GM21360 (cell line): ENCODE data around the gene CCDC192.
"Not testable (repeated sequence)": the region's sequence is repeated elsewhere in the genome, so short reads cannot be mapped to it uniquely, and the experiment has no call there.

ENCODE experiments used
- ATAC-seq: cut with Tn5 transposase; IDR thresholded peaks from one replicate; pipeline ENCODE4 v1.9.1; 2021; ENCODE audit warnings: mild to moderate bottlenecking, moderate library complexity; ENCODE audit not compliant: unreplicated experiment

The CCDC192 gene

DNA sequence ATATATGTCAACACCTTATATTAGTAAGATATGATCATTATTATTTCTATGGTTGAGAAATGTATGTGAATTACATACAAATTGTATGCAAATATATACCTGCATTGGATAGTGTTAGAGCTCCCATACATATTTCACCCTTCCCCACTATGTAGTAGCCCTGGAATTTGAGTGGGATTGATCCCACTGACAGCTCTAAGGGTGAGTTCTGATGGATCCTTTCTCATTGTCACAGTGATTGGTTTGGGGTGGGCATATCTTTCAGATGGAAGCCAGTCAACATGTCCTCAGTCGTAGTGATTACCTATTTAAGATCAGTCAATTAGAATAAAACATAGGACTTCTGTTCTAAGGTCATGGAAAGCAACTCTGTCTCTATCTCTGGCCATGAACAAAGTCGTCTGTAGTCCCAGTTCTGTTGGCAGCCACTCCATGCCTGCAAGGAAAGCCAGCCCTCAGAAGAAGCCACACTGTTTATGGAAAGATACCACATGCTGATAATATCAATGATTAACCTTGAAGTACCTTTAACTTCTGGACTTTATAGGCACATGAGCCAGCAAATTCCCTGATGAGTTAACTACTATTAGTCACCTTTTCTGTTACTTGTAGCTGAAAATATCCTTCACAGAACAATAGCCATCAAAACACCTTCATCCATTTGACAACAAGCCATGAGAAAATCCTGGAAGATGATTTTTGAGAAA is 5.1 kb upstream of the CCDC192 start:
- no peak for ATAC-seq

DNA sequence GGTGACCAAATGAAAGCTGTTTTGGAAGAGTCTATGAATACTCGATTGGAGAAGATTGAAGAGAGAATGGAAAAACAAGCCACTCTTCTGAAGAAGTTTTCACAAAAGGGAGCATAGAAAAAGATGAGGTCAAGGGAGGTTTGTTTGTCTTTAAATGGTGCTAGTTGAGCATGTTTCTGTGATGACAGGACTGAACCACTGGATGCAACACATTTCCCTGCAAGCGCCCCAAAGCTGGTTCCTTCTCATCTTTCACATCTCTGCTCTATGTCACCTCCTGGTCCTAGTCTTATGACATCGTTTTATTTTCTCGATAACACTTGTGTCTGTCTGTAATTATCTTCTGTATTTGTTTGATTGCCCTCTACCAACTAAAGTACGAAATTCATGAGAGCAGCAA is 3.8 kb upstream of the CCDC192 start:
- no peak for ATAC-seq

DNA sequence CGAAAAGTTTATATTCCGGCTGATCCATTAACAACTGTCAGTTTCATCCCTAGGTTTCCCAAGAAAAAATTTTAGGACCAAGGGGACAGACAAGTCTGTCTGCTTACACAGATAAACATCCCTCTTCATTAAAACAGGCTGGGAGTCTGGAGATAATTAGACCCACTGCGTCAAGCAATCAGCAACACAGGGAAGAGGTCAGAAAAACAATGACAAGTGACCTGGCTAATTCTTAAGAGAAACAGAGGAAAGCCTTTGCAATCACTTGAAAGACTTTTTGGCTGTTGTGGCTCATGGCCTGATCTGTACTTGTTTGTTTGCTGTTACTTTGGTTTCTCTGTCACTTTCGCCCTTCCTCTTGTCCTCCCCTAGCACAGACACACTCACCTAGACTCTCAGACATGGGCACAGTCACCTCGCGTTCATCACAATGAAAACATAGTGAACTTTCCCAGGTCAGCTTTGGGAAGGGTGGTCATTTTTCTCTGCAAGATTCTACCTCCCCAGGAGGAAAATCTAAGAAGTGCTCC is 2.9 kb upstream of the CCDC192 start:
- no peak for ATAC-seq

DNA sequence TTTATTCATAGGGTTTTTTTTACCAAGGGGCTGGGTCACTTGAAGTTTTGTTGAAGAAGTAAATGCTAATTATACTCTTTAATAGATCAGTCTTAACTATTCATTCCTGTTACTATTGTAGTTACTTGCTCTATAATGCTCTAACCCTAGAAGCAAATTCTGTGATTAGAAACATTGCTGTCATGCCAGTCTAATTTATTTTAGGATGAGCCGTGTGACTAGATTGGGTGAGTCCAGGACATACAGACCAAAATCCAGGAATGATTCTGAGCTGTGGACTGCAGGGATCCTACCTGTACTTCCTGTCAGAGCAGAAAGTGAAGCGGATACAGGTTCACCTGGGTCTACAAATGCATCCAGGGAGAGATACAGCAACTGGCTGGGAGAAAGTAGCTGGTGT is 757 bp upstream of the CCDC192 start:
- no peak for ATAC-seq

DNA sequence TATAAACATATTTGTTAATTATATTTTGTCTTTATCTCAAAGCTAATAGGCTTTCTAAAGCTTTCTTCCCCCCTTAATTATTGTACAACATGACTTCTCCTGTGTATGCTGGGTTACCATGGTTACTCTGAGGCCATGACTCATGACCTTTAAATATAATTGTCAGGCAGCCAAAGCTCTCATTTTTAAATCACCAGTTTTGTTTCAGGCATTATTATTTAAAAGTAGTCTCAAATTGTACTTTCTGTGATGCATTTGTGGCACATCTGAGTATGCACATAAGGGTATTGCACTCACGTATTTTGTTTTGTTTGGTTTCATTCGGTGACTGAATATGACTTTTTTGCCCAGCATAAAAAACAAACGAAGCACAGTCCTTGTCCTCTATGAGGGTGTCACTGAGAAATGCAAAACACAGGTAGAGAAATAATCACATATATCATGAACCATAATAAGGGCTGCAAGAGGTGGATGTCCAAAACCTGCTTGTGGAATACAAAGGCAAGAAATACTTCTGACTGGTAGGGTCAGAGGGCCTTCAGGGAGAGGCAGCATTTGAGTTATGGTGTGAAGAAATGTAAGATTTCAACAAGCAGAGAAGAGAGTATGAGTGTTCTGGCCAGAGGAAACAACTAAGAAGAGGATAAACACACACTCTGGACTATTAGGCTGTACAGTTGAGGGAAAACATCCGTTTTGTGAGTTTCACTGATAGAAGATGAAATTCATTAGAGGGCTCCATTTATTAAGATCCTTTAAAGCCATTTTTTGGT is 2.1 kb downstream of the CCDC192 start:
- ATAC-seq = no peak

DNA sequence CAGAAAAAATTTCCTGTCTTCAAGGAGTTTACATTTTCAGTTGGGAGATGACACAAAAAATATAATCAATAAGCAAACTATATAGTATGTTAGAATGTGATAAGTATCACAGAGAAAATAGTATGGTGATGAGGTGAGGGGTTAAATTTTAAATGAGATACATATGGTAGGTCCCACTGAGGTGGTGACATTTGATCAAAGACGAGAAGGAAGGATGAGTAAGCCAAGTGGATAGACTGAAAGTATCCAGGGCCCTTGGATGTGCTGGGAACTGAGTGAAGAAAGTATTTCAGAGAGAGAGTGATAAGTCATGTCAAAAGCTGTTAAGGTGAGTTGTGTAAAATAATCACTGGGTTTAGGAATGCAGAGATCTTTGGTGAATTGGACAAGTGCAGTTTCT is 3.5 kb downstream of the CCDC192 start:
- no peak for ATAC-seq

DNA sequence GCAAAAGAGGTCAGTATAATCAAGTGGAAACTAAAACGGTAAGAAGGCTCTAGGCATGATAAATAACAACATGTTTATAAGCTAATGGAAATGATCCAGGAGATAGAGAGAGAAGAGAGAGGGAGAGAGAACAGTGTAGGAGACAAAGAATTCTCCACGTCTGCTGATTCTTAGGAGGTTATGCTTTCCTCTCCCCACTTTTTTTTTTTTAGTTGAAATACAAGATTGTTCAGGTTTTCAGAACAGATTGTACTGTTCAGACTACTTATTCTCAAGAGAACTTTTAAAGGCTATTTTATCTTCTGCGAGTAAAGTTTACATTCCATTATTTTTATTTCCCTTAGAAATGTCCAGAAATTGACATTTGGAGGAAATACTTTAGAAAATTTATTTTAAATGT is 4.0 kb downstream of the CCDC192 start:
- no peak for ATAC-seq

DNA sequence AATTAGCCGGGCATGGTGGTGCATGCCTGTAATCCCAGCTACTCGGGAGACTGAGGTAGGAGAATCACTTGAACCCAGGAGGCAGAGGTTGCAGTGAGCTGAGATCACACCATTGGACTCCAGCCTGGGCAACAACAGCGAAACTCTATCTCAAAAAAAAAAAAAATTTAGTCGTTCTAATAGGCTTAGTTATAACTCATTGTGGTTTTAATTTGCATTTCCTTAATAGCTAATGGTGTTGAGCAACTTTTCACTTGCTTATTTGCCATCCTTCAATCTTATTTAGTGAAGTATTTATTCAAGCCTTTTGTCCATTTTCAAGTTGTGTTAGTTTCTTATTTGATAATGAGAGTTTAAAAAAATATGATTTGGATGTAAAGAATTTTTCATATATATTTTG is 9.9 kb downstream of the CCDC192 start:
- not testable (repeated sequence) for ATAC-seq

DNA sequence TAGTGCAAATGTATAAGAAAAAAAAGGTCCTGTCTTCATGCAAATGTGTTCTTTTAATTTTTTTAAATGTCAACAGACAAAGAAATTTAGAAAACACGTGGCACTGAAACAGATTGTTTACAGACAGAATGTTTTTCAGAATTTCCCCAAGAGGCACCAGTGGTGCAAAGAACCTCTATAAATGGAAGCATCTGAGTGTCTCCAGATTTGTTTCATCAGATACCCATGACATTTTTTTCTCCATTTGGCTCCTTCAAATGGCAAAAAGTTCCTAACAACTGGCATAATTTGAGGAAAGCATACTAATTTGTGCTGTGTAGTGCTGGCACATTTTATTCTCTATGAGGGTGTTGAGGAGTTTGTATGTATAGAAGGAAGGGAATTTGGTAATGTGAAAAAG is 15.0 kb downstream of the CCDC192 start:
- no peak for ATAC-seq

DNA sequence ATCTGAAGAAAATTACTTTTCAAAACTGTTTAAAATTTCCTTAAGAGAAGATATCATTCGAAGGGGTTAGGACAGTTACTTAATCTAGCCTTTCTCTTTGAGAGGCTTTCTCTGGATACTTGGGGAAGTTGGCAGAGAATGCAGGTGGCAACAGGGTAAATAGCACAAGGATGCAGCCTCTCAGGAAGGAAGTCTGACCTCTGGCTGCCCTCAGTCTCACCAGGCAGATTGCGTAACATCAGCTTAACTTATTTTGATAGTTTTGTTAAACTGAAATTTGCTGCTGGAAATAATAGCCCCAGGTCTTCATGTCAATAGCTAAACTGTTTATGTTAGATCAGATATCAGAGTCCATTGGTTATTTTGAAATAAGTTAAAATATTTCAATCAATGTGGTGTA is 20.4 kb downstream of the CCDC192 start:
- no peak for ATAC-seq

DNA sequence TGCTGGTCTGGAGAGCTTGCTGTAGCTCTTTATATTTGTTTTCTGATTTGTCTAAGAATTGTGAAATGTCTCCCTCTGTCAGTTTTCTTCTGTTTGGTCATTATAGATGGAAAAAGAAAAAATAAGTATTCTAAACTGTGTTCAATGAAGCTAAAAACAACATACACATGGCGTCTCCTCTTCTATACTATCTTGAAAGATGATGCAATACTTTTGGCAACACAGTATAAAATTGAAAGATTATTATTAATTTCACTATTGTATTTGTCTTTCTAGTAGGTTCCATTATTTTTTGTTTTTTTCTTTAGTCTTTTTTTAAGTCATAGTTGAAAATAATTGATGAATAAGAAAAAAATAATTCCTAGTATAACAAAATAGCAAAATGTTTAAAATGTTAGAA is 22.5 kb downstream of the CCDC192 start:
- no peak for ATAC-seq

DNA sequence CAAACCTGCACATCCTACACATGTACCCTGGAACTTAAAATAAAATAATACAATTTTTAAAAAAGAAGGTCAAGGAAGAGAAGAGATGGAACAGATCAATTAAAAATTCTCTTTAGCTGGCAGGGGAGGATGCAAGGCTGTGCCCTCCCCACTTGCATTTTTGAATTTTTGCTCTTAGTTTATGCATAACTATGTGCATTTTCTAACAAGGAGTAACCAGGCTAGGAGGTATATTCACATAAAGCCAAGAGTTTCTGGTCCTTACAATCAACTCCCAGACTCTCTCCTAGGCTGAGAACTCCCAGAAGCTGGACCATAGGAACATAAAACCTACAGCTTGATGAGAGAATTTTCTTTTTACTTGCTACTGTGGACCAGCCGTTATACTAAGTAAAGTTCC is 29.8 kb downstream of the CCDC192 start:
- ATAC-seq = no peak

DNA sequence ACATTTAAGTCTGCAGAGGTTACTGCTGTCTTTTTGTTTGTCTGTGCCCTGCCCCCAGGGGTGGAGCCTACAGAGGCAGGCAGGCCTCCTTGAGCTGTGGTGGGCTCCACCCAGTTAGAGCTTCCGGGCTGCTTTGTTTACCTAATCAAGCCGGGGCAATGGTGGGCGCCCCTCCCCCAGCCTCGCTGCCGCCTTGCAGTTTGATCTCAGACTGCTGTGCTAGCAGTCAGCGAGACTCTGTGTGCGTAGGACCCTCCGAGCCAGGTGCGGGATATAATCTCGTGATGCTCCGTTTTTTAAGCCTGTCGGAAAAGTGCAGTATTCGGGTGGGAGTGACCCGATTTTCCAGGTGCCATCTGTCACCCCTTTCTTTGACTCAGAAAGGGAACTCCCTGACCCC is 36.2 kb downstream of the CCDC192 start:
- ATAC-seq = not testable (repeated sequence)

DNA sequence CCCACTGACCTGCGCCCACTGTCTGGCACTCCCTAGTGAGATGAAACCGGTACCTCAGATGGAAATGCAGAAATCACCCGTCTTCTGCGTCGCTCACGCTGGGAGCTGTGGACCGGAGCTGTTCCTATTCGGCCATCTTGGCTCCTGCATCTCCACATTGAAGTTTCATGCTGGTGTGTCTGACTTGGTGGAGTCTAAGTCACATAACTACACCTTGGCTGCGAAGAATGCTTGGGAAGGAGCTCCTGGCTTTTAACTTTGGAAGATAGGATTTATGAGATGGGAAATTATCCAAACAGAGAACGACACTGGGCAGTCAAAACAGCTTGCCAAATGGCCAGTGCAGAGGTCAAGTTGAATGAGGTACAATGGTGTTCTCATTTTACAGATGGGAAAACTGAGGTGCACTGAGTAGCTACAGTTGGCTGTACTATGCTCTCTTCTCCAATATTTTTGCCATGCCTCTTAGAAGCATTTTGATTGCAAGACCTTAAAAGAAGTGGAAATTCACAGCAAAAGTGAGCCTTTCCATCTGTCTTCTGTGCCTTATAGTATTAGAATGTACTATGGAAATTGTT is 36.7 kb downstream of the CCDC192 start:
- ATAC-seq = no peak

DNA sequence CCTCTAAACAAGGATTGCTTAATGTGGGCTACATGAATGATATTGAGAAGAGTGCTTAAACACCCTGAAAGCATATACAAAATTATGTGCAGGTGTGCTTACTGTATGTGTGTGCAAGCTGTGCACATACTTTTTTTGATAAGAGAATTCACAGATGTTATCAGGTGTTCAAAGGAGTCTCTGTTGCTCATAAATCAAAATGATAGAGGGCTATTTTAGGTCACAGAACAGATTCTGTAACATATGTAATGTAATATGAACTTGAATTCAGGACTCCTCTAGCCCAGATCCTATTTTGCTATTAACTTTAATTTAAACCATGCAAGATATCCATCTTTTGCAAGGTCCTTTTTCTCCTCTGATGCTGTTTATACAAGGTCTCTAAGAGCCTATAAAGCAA is 38.2 kb downstream of the CCDC192 start:
- ATAC-seq = no peak

DNA sequence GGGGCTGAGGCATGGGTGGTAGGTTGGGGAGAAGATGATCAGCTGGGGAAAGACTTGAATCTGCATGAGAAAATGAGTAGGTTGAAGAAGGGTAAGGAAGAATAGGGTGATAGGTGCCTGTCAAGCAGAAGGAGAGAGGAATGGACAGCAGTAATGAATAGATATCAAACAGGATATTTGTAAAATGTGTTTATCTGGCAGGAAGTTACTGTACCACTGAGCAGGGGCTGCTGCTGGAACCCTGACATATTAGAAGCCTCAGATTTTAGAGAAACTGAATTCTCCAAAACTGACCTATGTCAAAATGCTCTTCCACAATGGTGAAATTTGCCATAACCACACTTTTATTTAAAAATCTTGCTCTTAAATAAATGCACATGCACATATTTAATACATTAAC is 41.0 kb downstream of the CCDC192 start:
- no peak for ATAC-seq

DNA sequence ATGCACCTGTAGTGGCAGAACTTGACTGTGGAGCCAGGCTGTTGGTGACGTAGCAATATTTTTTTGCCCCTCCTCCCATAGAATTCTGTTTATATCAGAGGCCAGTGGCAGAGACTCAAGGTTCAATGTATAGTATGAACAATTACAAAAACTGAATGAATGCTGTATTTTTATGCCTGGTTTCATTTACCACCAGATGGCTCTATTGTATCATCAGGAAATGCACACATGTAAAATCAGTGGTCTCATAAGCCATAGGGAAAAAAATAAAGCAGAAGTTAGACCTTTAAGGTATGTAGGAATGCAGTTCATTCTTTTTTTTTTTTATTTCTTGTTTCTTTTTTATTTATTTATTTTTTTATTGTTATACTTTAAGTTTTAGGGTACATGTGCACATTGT is 43.6 kb downstream of the CCDC192 start:
- peak; percentile 68 for ATAC-seq

DNA sequence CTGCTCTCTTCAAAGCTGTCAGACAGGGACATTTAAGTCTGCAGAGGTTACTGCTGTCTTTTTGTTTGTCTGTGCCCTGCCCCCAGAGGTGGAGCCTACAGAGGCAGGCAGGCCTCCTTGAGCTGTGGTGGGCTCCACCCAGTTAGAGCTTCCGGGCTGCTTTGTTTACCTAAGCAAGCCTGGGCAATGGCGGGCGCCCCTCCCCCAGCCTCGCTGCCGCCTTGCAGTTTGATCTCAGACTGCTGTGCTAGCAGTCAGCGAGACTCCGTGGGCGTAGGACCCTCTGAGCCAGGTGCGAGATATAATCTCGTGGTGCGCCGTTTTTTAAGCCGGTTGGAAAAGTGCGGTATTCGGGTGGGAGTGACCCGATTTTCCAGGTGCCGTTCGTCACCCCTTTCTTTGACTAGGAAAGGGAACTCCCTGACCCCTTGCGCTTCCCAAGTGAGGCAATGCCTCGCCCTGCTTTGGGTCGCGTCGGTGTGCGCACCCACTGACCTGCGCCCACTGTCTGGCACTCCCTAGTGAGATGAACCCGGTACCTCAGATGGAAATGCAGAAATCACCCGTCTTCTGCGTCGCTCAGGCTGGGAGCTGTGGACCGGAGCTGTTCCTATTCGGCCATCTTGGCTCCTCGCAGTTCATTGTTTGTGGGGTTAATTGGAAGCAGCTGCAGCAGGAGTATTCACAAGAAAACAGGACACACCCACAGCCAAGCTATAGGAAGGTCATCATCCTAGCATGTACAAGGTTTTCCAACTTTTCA is 49.5 kb downstream of the CCDC192 start:
- ATAC-seq = not testable (repeated sequence)

DNA sequence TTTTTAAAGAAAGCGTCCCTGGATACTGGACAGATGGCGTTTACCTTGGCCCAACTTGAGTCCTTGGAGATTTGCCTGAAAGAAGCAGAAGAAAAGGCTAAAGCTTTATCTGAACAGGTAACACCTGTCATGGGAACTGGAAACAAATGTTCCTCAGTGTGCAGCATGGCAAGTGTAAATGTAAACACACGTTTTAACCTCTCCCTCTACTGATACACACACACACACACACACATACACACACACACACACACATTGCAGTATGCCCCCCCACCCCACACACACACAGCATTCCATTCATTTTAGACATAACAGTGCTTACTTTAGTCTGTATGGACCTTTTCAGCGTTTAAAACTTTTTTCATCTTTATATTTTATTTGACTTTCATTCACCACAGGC is 51.1 kb downstream of the CCDC192 start:
- no peak for ATAC-seq

DNA sequence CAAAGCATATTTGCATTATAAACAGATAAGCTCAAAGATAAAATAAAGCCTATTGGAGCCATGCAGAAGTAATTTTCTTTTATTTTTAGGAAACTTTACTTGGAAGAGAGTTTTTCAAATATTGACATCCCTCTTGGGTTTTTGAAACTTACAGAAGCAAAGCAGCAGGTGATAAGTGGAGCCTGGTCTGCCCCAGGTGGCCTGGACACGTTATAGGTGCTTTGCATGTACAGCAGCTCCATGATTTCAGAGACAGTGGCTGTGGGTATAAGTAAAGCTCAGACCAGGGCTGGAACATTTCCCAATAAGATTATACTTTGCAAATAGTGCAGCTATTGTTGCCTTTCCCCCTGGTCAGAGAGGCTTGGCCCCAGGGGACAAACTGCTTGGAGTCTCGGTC is 51.5 kb downstream of the CCDC192 start:
- ATAC-seq = no peak

DNA sequence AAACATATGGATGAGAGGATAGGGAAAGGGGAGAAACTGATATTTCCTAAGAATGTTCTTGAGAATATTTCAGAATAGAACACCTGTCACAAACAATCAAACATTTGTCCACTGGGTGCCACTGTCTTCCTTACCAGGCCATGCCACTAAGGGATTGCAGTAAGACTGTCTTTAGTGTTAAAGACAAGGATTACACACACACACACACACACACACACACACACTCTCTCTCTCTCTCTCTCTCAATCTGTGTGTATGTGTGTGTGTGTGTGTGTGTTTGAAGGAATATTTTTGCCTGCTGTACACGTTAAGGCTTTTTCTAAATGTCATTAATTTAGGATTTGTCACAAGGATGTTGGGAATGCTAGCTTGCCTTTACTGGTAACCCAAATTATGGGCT is 54.4 kb downstream of the CCDC192 start:
- ATAC-seq = peak; percentile 89
